HuH-7.5 (cell line): ENCODE measurements around the gene FTSJ1.
A peak's percentile ranks its signal among the peaks of the same experiment; 100 is the strongest.

Experiments
- DNase-seq: peaks from one replicate; pipeline ENCODE4 v3.0.0; 2011; ENCODE audit warnings: low spot score

Gene FTSJ1

DNA sequence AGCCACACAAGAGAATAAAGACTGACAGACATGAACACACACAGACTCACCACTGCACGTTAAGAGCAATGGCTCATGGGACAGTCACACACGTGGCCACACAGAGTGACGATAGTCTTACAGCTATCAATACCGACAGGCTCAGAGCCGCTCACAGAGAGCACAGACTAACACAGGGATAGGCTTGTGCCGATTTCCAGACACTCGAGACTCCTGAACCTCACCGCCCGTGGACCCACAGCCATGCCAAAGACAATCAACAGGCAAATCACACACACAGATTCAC, 5.2 kb upstream of the FTSJ1 start:
- no peak for DNase-seq

DNA sequence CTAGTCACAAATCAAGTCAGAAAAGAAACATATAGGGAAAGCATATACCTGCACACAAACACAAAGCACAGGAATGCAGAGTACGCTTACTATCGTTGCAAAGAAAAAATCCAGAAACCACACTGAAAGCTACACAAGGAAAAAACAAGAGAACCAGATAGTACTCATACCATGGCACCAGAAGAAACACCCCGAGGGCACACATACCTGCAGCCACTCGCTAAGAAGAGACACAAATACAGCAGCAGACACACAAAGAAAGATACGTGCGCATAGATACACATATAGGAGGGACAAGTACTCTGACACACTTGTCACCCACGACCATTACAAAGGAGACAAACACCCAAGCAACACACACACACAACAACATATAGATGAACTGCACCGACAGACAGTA, 4.5 kb upstream of the FTSJ1 start:
- no peak for DNase-seq

DNA sequence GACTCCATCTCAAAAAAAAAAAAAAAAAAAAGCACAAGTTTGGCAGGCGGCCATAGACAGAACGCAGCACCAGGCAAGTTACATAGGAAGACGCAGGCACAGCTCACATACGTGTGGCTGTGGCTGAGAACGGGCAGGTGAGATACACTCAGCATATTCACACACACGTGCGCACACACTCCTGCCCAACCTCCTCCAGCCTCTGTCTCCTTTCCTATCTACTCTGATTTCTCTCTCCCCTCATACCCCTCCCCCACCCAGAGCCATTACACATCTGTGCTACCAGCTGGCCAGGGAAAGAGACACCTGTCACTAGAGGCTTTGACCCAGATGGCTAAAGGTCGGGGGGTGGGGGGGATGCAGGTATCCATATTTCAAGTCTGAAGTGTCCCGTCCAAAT, 3.8 kb upstream of the FTSJ1 start:
- no peak for DNase-seq

DNA sequence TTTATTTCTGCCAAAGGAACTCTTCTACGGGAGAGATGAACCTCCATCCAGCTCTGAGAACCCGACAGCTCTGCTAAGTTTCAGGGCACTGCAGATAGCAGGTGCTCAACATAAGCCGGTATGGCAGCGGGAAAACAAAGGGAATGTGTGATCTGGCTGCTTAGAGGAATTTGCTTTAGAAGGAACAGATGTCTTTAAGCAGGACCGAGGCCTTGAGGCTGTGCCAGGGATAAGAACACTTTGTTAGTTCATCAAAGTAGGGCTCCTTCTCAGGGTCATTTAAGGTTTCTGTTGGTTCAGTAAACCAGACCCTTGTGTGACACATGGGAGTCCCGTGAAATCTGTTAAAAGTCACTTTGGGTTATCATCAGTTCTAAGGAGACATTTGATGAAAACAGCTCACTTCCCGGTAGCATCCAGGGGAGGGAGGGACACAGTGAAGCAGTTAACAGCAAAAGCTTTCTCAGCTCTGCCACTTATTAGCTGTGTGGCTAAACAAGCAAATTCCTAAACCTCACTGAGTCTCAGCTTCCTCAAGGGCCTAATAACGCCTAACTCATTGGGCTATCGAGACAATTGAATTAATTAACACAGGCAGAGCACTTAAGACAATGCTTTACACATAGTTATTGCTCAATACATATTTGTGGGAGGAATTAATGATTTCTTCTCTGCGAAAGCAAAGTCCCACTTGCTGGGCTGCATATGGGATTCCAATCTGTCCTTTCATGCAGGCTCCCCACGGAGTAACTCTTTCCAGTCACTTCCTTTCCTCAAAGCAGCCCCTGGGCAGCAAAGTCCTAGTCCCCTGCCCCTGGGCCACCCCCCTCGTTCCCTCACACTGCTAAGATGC, 2.9 kb upstream of the FTSJ1 start:
- DNase-seq: no peak

DNA sequence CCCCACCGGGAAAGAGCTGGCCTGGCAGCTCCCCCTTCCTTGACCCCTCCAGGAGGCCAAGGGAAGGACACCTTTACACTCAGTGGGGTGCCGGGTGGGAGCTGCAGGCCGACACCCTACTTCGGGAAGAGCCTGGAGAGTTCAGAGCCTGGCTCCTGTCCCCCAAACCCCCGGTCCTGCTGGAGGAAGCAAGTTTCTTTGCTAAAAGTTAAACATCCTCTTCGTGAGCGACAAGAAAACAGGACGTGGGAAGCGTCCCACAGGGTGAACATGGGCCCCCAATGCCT, 2.4 kb upstream of the FTSJ1 start:
- DNase-seq: no peak

DNA sequence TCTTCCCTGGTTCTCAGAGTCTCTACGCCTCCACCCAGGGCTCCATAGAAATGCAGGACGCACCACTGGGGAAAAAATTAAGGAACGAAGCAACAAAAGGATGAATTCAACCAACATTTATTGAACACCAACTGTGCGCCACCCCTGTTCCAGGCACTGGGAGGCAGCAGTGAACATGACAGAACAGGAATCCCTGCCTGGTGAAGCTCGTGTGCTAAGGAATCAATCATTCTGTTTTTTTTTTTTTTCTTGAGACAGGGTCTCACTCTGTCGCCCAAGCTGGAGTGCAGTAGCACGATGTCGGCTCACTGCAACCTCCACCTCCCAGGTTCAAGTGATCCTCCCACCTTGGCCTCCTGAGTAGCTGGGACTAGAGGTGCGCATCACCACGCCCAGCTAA, 1.9 kb upstream of the FTSJ1 start:
- DNase-seq: no peak

DNA sequence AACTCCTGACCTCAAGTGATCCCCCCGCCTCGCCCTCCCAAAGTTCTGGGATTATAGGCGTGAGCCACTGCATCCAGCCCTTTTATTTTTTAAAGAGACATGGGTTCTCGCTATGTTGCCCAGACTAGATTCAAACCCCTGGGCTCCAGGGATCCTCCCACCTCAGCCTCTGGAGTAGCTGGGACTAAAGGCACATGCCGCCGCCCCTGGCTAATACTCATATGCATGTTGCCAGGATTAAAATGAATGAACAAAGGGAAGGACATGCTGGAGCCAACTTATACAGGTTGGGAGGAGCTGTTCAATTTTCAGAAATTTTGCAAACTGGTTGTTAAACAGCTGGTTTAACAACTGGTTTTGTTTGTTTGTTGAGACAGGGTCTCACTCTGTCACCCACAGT, 1.4 kb upstream of the FTSJ1 start:
- DNase-seq: no peak

DNA sequence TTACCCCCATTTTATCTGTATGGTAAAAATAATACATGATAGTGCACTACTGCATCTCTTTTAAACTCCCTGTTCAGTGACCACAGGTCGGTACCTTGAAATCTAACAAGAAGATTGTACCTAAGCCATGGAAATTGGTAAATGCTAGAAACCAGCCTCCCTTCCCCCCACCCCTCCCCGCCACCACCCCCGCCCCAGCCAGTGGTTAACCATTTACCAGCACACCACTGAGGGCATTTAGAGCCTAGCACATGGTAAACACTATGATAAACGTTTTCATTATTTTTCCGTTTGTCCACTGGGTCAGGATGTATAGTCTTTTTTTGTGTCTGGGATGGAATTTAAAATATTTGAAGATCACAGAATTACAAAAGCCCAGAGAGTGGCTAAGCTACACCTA, 703 bp upstream of the FTSJ1 start:
- DNase-seq: peak; percentile 67

DNA sequence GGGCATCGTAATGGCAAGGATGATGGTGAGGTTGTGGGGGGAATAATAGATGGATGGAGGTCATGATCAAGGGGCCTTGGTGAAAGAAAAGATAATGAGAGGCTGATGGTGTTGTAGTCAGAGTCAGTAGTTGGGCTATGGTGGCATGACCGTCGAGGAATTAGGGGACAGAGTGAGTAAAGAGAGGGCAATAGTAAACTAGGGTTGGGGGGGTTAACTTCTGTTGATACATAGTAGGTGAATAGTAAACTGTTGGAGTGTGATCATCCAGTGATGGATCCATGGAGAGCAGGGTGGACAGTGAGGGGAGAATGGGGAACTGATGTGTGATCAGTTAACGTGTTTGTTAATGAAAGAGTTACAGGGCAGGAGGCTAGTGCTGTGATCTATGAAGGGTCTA, 920 bp downstream of the FTSJ1 start:
- DNase-seq: no peak

DNA sequence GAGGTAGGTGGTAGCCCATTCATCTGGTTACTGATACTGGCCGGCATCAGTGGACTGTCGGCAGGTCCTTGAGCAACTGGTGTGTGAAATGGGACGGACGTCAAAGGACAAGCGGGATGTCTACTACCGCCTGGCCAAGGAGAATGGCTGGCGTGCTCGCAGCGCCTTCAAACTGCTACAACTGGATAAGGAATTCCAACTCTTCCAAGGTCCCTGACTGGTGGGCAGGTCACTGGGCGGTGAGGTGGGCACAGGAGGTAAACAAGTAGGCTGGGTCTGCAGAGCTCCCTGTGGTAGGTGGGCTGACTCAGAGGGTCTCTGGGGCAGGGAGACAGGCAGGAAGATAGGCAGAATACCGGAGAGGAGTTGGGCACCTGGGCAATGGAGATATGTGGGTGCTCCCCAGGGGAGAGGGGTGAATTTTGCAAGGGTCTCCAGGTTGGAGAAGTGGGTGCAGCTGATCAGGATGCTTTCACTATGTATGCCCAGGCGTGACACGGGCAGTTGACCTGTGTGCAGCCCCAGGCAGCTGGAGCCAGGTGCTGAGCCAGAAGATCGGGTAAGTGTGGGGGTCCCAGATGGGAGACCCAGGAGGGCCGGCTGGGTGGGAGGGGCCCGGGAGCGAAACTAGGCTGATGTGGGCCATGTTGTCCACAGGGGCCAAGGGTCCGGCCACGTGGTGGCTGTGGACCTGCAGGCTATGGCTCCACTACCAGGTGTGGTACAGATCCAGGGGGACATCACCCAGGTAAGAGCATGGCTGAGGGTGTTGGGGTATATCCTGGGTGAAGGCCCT, 2.2 kb downstream of the FTSJ1 start:
- DNase-seq: no peak

DNA sequence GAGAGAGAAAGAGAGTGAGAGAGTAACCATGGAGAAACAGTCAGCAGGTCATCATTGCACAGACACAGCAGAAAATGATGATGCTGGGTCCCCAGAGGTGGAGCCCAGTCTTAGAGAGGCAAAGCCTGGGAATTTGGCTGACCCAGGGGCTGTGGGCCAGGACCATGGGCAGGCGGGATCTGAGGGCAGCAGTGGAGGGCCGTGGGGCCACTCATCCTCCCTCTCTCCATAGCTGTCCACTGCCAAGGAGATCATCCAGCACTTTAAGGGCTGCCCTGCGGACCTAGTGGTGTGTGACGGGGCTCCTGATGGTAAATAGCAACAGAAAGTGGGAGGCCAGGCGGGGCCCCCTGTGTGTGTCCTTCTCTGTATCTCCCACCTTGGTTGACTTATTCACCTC, 2.8 kb downstream of the FTSJ1 start:
- no peak for DNase-seq

DNA sequence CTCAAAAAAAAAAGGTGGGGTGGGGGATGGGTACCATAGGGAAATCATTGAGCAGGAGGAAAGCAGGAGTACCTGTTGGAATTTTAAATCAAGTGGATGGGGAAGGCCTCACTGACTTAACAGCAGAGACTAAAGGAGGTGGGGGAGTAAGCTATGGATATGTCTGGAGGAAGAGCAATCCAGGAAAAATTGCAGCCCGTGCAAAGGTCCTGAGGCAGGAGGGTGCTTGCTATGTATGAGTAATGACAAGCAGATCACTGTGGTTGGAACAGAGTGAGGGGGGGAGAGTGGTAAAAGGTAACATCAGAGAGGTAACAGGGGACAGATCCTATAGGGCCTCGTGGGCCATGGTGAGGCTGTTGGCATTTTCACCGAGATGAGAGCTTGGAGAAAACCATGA, 4.1 kb downstream of the FTSJ1 start:
- no peak for DNase-seq

DNA sequence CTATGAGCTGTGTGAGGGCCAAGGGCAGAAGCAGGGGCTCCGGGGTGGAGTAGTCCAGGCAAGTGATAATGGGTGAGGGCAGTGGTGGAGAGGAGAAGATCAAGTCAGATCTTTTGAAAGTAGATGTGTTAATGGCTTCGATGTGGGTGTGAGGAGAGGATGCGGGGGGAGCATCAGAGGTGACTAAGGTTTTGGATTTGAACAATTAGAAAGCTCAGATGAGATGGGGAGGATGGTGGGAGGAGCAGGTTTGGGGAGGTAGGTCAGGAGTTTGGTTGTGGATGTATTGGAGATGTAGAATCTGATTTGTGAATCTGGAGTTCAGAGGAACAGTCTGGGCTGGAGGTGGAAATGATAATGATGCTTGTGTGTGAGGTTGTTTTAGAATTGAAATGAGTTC, 4.6 kb downstream of the FTSJ1 start:
- no peak for DNase-seq

DNA sequence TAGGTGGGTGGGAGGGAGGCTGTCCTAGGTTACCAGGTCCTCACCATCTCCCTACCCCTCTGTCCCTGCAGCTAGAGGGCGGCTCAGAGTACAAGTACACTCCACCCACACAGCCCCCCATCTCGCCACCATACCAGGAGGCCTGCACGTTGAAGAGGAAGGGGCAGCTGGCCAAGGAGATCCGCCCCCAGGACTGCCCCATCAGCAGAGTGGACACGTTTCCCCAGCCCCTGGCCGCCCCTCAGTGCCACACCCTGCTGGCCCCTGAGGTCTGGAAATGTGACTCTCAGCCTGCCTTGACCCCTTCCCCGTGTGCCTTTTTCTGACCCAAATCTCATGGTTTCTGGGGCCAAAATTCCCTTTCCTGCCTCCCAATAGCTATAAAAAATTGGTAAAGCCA, 6.5 kb downstream of the FTSJ1 start:
- no peak for DNase-seq

DNA sequence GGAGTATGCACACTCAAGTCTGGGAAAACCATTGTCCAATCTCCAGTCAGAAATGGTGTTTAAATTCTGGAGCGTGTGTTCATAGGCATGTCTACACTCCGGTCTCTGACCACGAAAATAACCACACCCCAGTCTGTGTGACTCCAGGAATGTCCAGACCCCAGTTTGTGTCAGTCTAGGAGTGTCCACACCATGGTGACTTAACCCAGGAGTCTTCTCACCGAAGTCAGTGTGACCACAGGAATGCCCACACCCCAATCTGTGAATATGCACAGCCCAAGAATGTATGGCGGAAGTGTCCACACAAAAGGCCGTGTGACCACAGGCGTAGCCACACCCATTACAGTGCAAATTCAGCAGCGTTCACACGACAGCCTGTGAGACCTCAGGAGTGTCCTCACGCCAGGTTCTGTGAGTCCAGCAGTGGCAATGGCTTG, 11.4 kb downstream of the FTSJ1 start:
- DNase-seq: no peak

DNA sequence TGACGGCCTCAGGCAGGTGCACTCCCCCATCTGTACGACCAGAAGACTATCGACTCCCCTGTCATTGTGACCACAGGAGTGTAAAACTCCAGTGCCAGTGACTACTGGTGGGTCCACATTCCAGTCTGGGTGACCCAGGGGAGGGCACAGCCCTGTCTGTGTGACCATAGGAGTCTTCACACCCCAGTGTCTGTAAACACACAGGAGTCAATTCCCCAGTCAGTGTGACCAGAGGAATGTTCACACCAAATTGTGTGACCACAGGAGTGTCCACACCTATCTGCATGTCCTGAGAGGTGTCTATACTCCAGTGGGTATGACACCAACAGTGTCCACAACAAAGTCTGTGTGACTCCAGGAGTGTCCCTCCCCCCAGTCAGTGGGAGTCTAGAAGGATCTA, 12.0 kb downstream of the FTSJ1 start:
- no peak for DNase-seq

DNA sequence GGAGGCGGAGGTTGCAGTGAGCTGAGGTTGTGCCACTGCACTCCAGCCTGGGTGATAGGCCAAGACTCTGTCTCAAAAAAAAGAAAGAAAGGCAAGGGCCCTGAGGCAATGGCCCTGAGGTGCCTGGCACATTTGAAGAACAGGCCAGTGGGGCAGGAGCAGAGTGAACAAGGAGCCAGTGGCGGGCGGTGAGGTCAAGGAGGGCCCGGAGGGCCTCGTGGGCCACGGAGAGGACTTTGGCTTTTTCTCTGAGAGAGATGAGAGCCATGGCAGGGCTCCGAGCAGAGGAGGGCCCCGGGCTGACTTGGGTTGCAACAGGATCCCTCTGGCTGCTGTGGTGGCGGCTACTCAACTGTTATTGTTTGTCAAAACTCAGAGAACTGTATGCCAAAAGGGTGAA, 13.3 kb downstream of the FTSJ1 start:
- DNase-seq: no peak

DNA sequence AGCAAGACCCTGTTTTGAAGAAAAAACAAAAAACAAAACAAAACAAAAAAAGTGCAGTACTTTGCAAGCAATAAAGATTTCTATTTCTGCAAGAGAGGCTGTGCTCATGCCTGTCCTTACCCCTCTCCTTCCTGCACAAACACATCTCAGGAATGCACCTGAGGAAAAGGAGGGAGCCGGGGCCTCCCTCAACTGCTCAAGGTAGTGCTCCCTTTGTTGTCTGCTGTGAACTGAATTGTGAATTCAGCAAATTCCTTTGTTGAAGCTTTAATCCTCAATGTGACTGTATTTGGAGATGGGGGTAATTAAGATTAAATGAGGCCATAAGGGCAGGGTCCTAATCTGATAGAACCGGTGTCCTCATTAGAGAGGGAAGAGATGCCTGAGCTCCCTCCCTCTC, 13.9 kb downstream of the FTSJ1 start:
- no peak for DNase-seq

DNA sequence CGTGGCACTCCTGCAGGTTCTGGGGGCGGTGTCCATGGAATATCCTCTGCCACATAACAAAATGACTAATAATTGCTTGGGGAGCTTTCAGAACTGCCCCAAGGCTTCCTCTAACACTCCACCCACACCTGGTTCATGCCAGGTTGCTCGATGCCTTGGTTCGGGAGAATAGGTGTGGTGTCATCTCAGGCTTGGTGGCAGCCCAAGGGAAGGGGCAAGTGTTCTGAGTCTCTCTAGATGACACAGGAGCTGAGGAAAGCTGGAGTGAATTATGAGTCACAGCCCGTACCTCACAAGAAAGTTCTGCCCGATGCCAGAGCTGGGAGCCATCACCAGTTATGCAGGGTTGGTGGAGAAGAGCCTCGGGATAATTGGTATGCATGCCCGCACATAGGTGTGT, 14.7 kb downstream of the FTSJ1 start:
- DNase-seq: no peak

DNA sequence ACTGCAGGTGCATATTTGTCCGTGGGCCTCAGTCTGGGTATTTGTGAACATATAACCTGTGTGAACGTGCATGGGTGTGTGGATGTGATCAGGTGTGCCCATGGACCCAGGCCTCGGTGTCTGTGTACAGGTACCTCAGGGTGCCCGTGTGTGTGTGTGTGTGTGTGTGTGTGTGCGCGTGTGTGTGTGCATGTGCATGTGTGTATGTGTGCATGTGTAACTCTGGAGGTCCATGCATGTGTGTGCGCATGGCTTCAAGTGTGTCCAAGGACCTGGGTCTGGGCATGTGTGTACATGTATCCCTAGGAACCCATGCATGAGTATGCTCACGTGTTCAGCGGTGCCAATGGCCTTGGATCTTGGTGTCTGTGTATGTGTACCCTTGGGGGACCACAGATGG, 15.8 kb downstream of the FTSJ1 start:
- DNase-seq: no peak

DNA sequence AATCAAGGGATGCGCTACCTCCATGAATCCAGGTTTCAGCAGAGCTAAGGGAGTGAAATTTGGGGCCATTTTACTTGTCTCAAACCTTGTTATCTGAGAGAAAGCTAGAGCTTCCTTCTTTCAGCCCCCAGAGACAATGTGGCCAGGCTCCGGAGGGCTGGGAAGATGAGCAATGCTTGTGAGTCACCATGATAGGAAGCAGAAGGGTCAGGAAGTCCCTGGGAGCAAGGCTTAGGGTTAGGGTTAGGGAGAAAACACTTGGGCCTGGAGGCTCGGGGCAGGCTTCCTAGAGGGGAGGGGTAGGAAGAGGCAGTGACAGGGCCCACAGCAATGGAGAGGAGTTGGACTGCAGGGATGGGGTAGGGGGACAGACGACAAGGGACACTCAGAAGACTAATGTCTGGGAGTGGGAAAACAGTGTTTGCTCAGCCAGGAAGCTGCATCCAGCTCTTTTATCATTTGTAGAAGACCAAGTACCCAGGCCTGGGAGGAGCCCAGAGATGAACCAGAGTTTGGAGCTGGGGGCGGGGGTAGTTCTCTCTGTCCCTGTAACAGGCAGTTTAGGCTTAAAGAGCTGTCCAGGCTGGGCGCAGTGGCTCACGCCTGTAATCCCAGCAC, 16.4 kb downstream of the FTSJ1 start:
- DNase-seq: no peak

DNA sequence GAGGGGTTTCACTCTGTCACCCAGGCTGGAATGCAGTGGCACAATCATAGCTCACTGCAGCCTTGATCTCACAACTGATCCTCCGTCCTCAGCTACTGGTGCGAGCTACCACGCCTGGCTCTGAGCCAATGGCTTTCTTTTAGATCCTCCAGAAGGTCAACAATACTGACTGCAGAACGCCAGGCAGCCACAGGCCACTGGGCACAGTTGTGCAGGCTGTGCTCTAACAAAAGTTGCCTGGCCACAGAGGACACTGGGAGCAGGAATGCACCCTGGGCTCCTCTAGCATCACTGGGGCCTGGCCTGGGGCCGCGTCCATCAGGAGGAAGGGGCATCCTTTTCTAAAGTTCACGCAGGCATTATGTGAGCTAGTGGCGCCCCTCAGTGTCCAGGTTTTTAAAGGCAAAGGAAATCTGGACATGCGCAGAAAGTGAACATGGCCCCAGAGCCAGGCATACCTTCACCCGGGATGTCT, 17.9 kb downstream of the FTSJ1 start:
- DNase-seq: no peak

DNA sequence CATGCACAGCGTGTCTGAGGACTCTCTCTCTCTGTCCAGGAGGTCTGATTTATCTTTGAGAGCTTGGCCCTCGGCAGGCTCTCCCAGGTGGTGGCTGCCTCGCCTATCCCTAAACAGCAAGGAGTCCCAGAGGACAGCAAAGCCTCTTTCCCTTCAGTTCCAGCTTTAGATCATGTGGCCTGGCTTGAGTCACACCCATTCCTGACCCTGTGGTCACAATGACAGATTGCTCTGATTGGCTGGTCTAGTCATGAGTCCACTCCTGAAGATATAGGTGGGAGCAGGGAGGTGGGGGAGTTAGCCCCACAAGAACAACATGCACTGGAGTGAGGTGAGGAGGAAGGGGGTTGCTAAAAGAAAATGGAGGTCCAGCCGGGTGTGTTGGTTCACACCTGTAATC, 20.7 kb downstream of the FTSJ1 start:
- no peak for DNase-seq

DNA sequence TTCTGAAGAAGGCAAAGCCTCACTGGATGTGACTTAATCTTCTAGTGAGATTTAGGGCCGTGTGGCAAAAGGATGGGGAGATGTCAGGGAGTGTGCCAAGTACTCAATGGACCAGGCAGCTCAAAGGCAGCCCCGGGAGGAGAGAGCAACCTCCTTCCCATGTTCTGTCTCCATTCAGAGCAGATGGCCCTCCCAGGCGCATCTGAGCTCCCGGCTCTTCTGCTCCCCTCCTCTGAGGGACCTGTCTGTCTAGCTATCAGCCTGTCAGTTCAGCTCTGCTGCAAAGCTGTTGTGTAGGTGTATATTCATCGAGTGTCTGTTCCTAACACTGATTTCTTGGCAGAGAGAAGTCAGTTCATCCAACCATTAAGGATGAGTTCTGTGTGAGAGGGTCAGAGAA, 21.9 kb downstream of the FTSJ1 start:
- no peak for DNase-seq
